Lung (tissue), 12 donors: ENCODE results near the gene ENO2. TPM values are rescaled to one million over a fixed set of nuclear protein-coding genes. Genes with fewer than 3 reads are reported as not detected.

Source experiments
- ATAC-seq: fragments of 200-7000 bp; cut with Tn5 transposase; one replicate; pipeline ENCODE4 v1.9.1; 2020; ENCODE audit warnings: moderate number of reproducible peaks; ENCODE audit not compliant: insufficient read depth, low FRiP score
- DNase-seq, 3 donors: peaks; one replicate each; pipeline ENCODE4 v3.0.0-alpha.2; 2013 to 2017
- H3K27ac ChIP-seq, 2 donors: one replicate each; pipeline ENCODE4 v1.5.1; 2013; ENCODE audit warnings: mild to moderate bottlenecking in 2 of 2, moderate library complexity in 2 of 2, control low read depth in 1 of 2, inconsistent platforms in 1 of 2, low read depth in 1 of 2, low read length in 1 of 2
- H3K27me3 ChIP-seq, 3 donors: one replicate each; pipeline ENCODE4 v1.5.1; 2013; ENCODE audit warnings: low read length in 2 of 3; ENCODE audit not compliant: control insufficient read depth in 3 of 3, insufficient read depth in 3 of 3
- H3K36me3 ChIP-seq, 4 donors: one replicate each; pipeline ENCODE4 v1.5.1; 2013; ENCODE audit warnings: low read length in 4 of 4, mild to moderate bottlenecking in 1 of 4, moderate library complexity in 1 of 4; ENCODE audit not compliant: control insufficient read depth in 4 of 4, insufficient read depth in 4 of 4
- H3K4me1 ChIP-seq, 5 donors: one replicate each; pipeline ENCODE4 v1.5.1; 2013; ENCODE audit warnings: low read length in 5 of 5, mild to moderate bottlenecking in 2 of 5, moderate library complexity in 1 of 5; ENCODE audit not compliant: control insufficient read depth in 5 of 5, insufficient read depth in 5 of 5
- H3K4me3 ChIP-seq: one replicate; pipeline ENCODE4 v1.5.1; 2013; ENCODE audit warnings: mild to moderate bottlenecking, control low read depth, moderate library complexity
- H3K9ac ChIP-seq, 2 donors: one replicate each; pipeline ENCODE4 v1.5.1; 2013; ENCODE audit warnings: low read length in 2 of 2, control low read depth in 1 of 2; ENCODE audit not compliant: insufficient read depth in 1 of 2
- H3K9me3 ChIP-seq, 4 donors: one replicate each; pipeline ENCODE4 v1.5.1; 2013; ENCODE audit warnings: low read length in 3 of 4, mild to moderate bottlenecking in 1 of 4, moderate library complexity in 1 of 4; ENCODE audit not compliant: control insufficient read depth in 4 of 4, insufficient read depth in 3 of 4
- CTCF ChIP-seq: IDR thresholded peaks from 2 replicates; pipeline ENCODE4 v1.5.1; 2012; ENCODE audit warnings: mild to moderate bottlenecking; ENCODE audit errors: control extremely low read depth, extremely low read depth
- WGBS, 2 donors: extraction: QIAGEN DNeasy Blood & Tissue Kit; methylation state at CpG; one replicate each; pipeline ENCODE4 v1.1.7; 2013; 5-methylcytosine and 5-hydroxymethylcytosine counted together
- polyA plus RNA-seq, 2 donors: library from polyadenylated mRNA; stranded (reverse); fragments of 200-250 nt; gene quantifications; one replicate each; pipeline ENCODE4 v1.2.1, GENCODE V29; 2013
- total RNA-seq, 2 donors: library from RNA; depleted of rRNA in 1 of 2; stranded (reverse); fragments of >200 nt in 1 of 2; gene quantifications; one replicate each; pipeline ENCODE4 v1.2.1, GENCODE V29; 2014 to 2021
- donor health status: control.
- donor health status: control.
- donor health status: Bipolar disorder and iron deficiency.
- donor health status: healthy.
- donor health status: DM: yes; HTN: yes; CAD: no.

The ENO2 gene
- total and polyA plus RNA-seq, 4 donors, result 14.4 to 41.9 (median 30.8) TPM

DNA sequence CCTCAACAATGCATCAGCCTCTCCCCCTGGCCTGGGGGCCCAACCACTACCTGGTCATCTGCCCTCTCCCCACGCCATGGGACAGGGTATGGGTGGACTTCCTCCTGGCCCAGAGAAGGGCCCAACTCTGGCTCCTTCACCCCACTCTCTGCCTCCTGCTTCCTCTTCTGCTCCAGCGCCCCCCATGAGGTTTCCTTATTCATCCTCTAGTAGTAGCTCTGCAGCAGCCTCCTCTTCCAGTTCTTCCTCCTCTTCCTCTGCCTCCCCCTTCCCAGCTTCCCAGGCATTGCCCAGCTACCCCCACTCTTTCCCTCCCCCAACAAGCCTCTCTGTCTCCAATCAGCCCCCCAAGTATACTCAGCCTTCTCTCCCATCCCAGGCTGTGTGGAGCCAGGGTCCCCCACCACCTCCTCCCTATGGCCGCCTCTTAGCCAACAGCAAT lies 21.8 kb downstream of the ENO2 start:
- Histone ChIP-seq H3K36me3 (peaks cover 0 to 44% (median 34%) of the 10 kb centered on the region in 4 donors), H3K4me1 (peaks cover 3 to 29% (median 11%) of the 10 kb centered on the region in 5 donors)

GRCh38 chr12:6936636-6937480 lies 22.5 kb downstream of the ENO2 start:
- 13 to 31% methylated on average over 27 to 36 of the region's 36 CpGs for WGBS, 2 donors
- H3K27me3 ChIP-seq, result no peaks in the 10 kb centered on the region
- no peak overlapping the region for H3K9ac ChIP-seq
- H3K4me1 ChIP-seq, result peaks cover 3 to 29% (median 11%) of the 10 kb centered on the region in 5 donors
- H3K36me3 ChIP-seq, result peaks cover 0 to 49% (median 40%) of the 10 kb centered on the region in 4 donors
- H3K4me3 ChIP-seq, result no peak overlapping the region
- H3K27ac ChIP-seq, result peak overlapping the region; percentile 83 to 85
- no peaks in the 10 kb centered on the region for H3K9me3 ChIP-seq
- ATAC-seq (no peak), DNase-seq (peak in 2 of 3 donors; percentile 50 to 62)
- TF ChIP-seq CTCF, result no peak

More for the DNA sequence above, 21.8 kb downstream of the ENO2 start:
- H3K27me3 ChIP-seq, result no peaks in the 10 kb centered on the region
- H3K4me3 ChIP-seq, result no peak overlapping the region
- WGBS, 2 donors, result 53 to 81% methylated on average over 3 of the region's 3 CpGs
- H3K9ac ChIP-seq, result no peak overlapping the region
- DNase-seq (no peak), ATAC-seq (no peak)
- no peak for TF ChIP-seq CTCF
- no peaks in the 10 kb centered on the region for H3K9me3 ChIP-seq
- H3K27ac ChIP-seq, result peak overlapping the region in 1 of 2 donors; percentile 26

GRCh38 chr12:6937481-6938352 lies 23.3 kb downstream of the ENO2 start:
- H3K36me3 ChIP-seq, result peaks cover 0 to 49% (median 40%) of the 10 kb centered on the region in 4 donors
- H3K9me3 ChIP-seq, result no peaks in the 10 kb centered on the region
- H3K4me3 ChIP-seq, result peak overlapping the region; percentile 50
- peak overlapping the region; percentile 60 to 70 for H3K9ac ChIP-seq
- H3K4me1 ChIP-seq, result peaks cover 3 to 29% (median 11%) of the 10 kb centered on the region in 5 donors
- peak overlapping the region; percentile 83 to 85 for H3K27ac ChIP-seq
- peak; percentile 93 for ATAC-seq
- H3K27me3 ChIP-seq, result no peaks in the 10 kb centered on the region
- peak; percentile 90 for TF ChIP-seq CTCF
- WGBS, 2 donors, result 1% methylated on average over 67 to 80 of the region's 80 CpGs
- peak; percentile 96 to 98 (median 97) for DNase-seq
